VCaP (cell line): ENCODE measurements around the gene ACVR1.

Experiments
- H3K27ac ChIP-seq: fragments of 450-650 bp; 2 replicates; pipeline ENCODE4 v1.5.1; 2017
- TF ChIP-seq, protein P1 (sequence below): fragments of 450-650 bp; conservative IDR thresholded peaks from 2 replicates; pipeline ENCODE4 v1.5.1; 2017; ENCODE audit warnings: mild to moderate bottlenecking, moderate library complexity

Gene ACVR1

DNA sequence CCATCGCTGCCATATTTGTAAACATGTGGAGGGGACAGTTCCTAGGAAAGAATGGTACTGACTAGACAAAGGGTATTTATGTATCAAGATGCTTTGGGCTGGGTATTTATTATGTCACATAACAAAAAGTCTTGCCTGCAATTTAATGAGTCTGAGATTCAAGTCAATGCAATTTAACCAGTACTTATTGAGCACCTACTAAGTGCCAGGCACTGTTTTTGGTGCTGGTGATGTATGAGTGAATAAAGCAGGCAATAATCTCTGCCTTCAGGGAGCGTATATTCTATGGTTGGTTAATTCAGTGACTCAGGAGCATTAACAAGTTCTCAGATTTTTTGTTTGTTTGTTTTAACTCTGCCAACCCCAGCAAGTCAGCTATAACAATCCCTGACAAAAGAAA is 24.6 kb upstream of the ACVR1 start:
- TF ChIP-seq, protein P1, sequence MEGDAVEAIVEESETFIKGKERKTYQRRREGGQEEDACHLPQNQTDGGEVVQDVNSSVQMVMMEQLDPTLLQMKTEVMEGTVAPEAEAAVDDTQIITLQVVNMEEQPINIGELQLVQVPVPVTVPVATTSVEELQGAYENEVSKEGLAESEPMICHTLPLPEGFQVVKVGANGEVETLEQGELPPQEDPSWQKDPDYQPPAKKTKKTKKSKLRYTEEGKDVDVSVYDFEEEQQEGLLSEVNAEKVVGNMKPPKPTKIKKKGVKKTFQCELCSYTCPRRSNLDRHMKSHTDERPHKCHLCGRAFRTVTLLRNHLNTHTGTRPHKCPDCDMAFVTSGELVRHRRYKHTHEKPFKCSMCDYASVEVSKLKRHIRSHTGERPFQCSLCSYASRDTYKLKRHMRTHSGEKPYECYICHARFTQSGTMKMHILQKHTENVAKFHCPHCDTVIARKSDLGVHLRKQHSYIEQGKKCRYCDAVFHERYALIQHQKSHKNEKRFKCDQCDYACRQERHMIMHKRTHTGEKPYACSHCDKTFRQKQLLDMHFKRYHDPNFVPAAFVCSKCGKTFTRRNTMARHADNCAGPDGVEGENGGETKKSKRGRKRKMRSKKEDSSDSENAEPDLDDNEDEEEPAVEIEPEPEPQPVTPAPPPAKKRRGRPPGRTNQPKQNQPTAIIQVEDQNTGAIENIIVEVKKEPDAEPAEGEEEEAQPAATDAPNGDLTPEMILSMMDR = no peak
- no peak overlapping the region for H3K27ac ChIP-seq

DNA sequence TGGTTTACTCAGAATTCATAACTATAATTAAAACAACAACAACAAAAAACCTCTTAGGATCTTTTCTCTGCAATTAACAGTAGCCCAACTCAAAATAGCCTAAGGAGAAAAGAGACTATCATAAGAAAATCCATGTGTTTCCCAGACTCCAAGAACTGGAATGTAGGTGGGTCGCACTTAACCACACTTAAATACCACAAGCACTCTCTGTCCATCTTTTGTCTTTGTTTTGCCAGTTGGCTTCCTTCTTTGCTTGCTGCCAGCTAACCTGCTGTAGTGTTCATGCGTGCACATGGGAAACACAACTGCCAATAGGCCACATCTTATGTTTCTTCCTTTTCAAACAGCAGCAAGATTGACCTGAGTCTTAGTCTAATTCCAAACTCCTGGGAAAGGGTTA is 24.1 kb upstream of the ACVR1 start:
- TF ChIP-seq, protein P1 = no peak

DNA sequence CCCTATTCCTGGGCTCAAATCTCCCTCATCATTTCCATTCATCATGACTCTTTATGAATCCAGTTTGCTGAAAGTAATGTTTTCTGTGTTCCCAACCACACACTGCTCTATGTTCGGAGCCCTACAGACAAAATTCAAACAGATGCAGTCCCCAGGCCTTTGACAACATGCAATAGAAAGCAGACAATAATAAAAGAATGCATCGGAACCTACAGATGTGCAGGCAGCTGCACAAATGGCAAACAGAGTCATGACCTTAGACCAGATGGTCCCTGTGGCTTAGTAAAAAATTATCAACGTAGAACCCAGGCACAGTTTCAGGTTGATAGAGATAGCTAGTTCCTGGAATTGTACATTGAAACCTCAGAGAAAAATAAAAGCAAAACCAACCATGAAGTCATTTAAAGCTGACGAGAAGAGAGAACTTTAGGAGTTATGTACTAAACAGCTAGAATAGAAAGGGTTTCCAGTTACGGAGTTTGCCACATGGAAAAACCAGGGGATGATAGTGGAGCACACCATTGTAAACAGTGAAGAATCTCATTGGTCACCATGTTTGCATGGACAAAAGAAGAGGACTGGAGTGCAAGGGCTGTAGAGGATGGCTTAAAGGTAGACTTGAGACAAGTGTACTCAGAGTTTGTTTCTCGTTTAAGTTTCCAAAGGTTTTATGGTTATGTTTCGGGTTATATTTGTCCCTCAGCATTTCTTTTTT is 23.2 kb upstream of the ACVR1 start:
- TF ChIP-seq, protein P1 = no peak

More for the DNA sequence above, 24.1 kb upstream of the ACVR1 start:
- H3K27ac ChIP-seq = no peak overlapping the region

DNA sequence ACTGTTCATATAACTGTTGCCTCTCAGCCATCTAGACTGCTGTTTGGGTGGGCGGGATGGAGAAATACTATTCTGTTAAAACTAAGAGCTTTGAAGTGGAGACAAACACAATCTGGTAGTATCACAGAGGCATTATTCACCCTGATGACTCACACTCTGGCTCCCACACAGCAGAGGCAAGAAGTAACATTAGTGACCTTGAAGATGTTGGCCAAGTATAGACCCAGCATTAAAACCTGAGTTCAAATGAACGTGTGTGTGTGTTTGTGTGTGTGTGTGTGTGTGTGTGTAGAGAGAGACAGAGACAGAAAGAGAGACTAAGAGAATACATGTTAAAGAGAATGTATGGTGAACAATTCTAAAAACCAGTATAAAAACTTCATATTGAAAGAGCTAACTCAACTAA is 22.5 kb upstream of the ACVR1 start:
- no peak overlapping the region for H3K27ac ChIP-seq
- TF ChIP-seq, protein P1 = no peak

More for the DNA sequence above, 23.2 kb upstream of the ACVR1 start:
- H3K27ac ChIP-seq = no peak overlapping the region

DNA sequence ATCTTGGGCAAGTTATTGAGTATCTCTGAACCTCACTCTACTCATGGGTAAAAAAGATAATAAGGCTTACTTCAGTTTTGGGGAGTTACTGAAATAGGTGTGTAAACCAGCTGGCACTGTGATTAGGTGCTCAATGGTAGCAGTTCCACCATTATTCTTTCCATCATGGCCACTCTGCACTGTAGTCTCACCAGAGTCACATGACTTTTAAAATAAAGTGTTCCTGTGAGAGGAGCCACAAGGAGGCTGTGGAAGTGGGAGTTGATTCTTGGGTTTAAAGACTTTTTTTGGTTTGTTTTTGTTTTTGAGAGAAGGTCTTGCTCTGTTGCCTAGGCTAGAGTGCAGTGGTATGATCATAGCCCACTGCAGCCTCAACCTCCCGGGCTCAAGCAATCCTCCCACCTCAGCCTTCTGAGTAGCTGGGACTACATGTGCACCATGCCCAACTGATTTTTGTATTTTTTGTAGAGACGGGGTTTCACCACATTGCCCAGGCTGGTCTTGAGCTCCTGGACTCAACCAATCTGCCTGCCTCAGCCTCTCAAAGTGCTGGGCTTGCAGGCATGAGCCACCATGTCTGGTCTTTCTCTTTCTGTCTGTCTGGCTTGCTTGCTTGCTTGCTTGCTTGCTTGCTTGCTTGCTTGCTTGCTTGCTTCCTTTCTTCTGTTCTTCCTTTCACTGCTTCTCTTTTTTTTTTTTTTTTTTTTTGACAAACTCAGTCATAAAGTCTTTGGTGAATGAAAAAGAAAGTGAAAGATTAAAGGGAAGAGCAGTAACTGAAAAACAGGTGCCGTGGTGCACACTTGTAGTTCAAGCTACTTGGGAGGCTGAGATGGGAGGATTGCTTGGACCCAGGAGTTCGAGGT is 21.2 kb upstream of the ACVR1 start:
- H3K27ac ChIP-seq = no peak overlapping the region
- TF ChIP-seq, protein P1 = no peak

DNA sequence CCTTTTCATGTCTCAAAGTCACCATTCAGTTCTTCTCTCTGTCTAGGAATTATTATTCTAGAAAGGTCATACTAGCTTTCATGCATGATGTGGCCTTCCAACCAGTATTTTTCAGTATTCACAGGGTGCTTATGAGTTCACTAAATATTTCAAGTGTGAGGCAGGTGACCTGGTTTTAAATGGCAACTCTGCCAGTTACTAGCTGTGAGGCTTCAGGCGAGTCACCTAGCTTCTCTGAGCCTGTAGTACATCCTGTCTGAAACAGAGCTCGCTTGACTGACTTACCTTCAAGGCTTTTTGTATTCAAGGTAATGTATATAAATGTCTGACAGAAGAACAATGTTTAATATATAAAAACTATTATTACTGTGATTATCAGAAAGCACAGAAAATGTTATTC is 19.4 kb upstream of the ACVR1 start:
- H3K27ac ChIP-seq = no peak overlapping the region
- TF ChIP-seq, protein P1 = no peak

DNA sequence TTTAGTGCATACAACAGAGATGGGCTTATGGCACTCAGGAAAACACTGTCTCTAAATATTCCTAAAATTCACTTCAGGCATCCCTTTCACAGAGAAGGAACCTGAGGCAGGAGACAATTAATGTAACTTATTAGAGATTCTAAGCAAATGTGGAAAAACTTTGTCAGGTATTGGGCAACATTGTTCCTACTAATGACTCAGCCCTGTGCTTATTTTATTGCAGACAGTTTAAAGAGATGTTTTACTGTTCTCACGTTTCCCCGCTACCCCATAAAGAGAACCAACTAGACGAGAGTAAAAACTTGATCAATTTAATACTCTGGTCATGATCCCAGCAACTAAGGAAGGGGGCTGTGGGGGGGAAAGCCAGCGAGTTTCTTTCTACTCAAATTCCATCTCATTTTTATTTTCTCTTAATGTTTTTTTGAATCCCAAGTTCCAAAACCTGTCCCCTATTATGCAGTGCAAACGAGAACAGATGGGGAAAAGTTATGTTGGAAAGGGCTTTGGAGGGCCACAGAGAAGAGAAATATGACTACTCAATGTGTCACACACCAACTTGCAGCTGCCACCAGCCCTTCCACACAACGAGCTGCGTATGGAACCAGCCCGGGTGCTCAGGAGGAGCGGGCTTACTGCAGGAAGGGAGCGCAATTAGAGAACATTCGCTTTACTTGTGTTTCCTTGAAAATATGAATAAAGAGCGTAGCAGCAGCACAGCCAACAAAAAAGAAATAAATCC is 18.7 kb upstream of the ACVR1 start:
- TF ChIP-seq, protein P1 = no peak
- no peak overlapping the region for H3K27ac ChIP-seq
